ENCODE results near the gene MCM5. TPM values are rescaled to one million over a fixed set of nuclear protein-coding genes. Genes with fewer than 3 reads are reported as not detected.

The MCM5 gene
- total RNA-seq, 1 experiment from 2014 or later = 194 TPM

GRCh38 chr22:35431483-35432227, 31.7 kb downstream of the MCM5 start:
- POLR2A ChIA-PET = interaction anchor here (1.2 kb wide), 1 partner anchor 48 kb away, joined by 4 read pairs; no protein-coding TSS in a partner anchor
- Histone ChIP-seq H3K9me2 (ENCODE audit: insufficient read depth) (no peaks in the 10 kb centered on the region), H4K20me1 (ENCODE audit: insufficient read depth) (no peaks in the 10 kb centered on the region), H3K4me3 (replicated peaks in 1 of 2; ENCODE audit: low read depth in 1 of 2, low read length in 2 of 2) (no peak overlapping the region), H3K27me3 (ENCODE audit: insufficient read depth, low read length) (no peaks in the 10 kb centered on the region), H3K79me2 (ENCODE audit: insufficient read depth, low read length) (no peaks in the 10 kb centered on the region; the same call in 1 of the 2 replicates), H3K4me2 (ENCODE audit: low read length) (no peak overlapping the region), H3K27ac (ENCODE audit: low read depth, low read length) (no peak overlapping the region), H3K36me3 (ENCODE audit: control insufficient read depth in 1 of 2, insufficient read depth in 2 of 2, low read length in 2 of 2) (peaks cover 2 to 36% of the 10 kb centered on the region in 2 experiments; a peak in 2 of 4 replicates), H3K4me1 (ENCODE audit: control insufficient read depth in 1 of 2, insufficient read depth in 2 of 2, low read length in 2 of 2) (peaks cover 4 to 6% of the 10 kb centered on the region in 2 experiments; a peak in 3 of 4 replicates), H3K9ac (ENCODE audit: low read length) (no peak overlapping the region), H3K9me3 (ENCODE audit: control insufficient read depth in 1 of 2, insufficient read depth in 1 of 2, low read depth in 1 of 2, low read length in 2 of 2) (peaks cover 8 to 11% of the 10 kb centered on the region in 2 experiments; a peak in 2 of 4 replicates), H2AFZ (ENCODE audit: low read depth, low read length, poor library complexity, severe bottlenecking) (no peak overlapping the region)
- DNase-seq (ENCODE audit: low read depth, low spot score) (no peak), ATAC-seq (no peak)
- no TSS peak for BruUV-seq (replicated peaks)
- CTCF ChIA-PET = interaction anchor here (1.0 to 1.7 kb wide), 11 partner anchors 19 to 693 kb away, joined by 3 to 9 read pairs (median 4); no protein-coding TSS in a partner anchor
- TF ChIP-seq CBX3 (IDR thresholded peaks at IDR 0.05; ENCODE audit: low read depth) = no peak
- no peak for TF ChIP-seq CTCF (IDR thresholded peaks at IDR 0.05 in 2 of 3, conservative IDR thresholded peaks at IDR 0.05 in 1 of 3; ENCODE audit: borderline replicate concordance in 1 of 3, insufficient read depth in 1 of 3, low read depth in 2 of 3, low read length in 2 of 3)
- no peak for TF ChIP-seq SRF (IDR thresholded peaks at IDR 0.05; ENCODE audit: low read depth)
- no peak for TF ChIP-seq EZH2 (IDR thresholded peaks at IDR 0.05)
- TF ChIP-seq EZH2phosphoT487 (IDR thresholded peaks at IDR 0.05; ENCODE audit: borderline replicate concordance) = no peak
- TF ChIP-seq ZFX (IDR thresholded peaks at IDR 0.05) = no peak
- TF ChIP-seq MAX (IDR thresholded peaks at IDR 0.05) = no peak
- no peak for TF ChIP-seq SIN3A (IDR thresholded peaks at IDR 0.05; ENCODE audit: low read depth)
- TF ChIP-seq EGR1 (IDR thresholded peaks at IDR 0.05; ENCODE audit: low read depth) = no peak
- RAD21 ChIA-PET (ENCODE audit: low non-redundant PET in 1 of 2, low total read pairs in 2 of 2, uncharacterized antibody in 2 of 2, unreplicated experiment in 2 of 2) = interaction anchor here (0.8 to 1.1 kb wide), 4 partner anchors 56 to 151 kb away, joined by 3 to 7 read pairs (median 4); no protein-coding TSS in a partner anchor
- intact Hi-C loops (cut with micrococcal nuclease) = loop anchor here (1.0 to 10.0 kb wide), 2 partner anchors 192 to 693 kb away; no protein-coding TSS in a partner anchor

All from HCT116 (cell line).